HG03378 (cell line): Measurements from ENCODE around the gene ALKBH7.
"Not testable (repeated sequence)": the region's sequence is repeated elsewhere in the genome, so short reads cannot be mapped to it uniquely, and the experiment has no call there.

Source experiments
- ATAC-seq: cut with Tn5 transposase; IDR thresholded peaks from one replicate; pipeline ENCODE4 v1.9.1; 2021; ENCODE audit warnings: mild to moderate bottlenecking, moderate library complexity; ENCODE audit not compliant: unreplicated experiment

The ALKBH7 gene

DNA sequence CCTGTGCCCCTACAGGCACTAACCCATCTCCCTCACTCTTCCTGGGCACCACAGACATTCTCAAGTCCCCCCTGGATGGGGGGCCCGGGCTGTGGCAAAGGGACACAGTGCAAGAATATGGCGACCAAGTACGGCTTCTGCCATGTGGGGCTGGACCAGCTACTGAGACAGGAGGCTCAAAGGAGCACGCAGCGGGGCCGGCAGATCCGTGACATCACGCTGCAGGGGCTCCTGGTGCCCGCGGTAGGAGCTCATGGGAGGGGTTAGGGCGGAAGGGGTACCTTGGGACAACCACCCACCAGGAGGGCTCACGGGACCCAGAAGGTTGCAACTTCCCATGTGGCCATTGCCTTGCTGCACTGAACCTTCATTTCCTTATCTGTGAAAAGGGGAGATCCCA, 23.7 kb downstream of the ALKBH7 start:
- ATAC-seq: no peak

DNA sequence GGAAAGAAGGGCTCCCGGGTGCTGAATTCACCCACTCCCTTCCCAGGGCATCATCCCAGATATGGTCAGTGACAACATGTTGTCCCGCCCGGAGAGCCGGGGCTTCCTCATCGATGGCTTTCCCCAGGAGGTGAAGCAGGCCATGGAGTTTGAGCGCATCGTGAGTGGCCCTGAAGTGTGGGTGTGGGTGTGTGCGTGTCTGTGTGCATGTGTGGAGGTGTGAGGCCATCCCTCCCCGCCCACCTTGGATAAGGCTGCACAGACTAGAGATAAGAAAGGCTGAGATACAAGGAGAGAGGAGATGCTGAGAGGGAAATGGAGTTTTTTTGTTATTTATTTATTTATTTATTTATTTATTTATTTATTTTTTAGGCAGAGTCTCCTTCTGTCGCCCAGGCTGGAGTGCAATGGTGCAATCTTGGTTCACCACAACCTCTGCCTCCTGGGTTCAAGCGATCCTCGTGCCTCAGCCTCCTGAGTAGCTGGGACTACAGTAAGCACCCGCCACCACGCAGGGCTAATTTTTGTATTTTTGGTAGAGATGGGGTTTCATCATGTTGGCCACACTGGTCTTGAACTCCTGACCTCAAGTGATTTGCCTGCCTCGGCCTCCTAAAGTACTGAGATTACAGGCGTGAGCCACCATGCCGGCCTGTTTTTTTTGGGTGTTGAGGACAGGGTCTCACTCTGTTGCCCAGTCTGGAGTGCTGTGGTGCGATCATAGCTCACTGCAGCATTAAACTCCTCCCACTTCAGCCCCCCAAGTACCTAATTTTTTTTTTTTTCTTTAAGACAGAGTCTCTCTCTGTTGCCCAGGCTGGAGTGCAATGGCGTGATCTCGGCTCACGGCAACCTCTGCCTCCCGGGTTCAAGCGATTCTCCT, 27.7 kb downstream of the ALKBH7 start:
- not testable (repeated sequence) for ATAC-seq

DNA sequence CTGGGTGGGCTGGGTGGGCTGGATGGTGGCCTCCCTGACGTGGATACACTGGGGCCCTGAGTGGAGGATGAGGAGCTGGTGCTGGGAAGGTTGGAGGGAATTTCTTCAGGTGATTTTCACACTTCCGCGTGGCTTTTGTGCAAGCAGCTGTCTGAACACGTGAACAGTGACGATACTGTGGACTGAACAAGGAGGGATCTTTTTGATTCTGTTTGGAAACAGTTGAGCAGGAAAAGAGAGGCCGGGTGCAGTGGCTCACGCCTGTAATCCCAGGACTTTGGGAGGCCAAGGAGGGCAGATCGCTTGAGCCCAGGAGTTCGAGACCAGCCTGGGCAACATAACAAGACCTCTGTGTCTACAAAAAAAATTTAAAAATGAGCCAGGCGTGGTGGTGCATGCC, 29.5 kb downstream of the ALKBH7 start:
- no peak for ATAC-seq

DNA sequence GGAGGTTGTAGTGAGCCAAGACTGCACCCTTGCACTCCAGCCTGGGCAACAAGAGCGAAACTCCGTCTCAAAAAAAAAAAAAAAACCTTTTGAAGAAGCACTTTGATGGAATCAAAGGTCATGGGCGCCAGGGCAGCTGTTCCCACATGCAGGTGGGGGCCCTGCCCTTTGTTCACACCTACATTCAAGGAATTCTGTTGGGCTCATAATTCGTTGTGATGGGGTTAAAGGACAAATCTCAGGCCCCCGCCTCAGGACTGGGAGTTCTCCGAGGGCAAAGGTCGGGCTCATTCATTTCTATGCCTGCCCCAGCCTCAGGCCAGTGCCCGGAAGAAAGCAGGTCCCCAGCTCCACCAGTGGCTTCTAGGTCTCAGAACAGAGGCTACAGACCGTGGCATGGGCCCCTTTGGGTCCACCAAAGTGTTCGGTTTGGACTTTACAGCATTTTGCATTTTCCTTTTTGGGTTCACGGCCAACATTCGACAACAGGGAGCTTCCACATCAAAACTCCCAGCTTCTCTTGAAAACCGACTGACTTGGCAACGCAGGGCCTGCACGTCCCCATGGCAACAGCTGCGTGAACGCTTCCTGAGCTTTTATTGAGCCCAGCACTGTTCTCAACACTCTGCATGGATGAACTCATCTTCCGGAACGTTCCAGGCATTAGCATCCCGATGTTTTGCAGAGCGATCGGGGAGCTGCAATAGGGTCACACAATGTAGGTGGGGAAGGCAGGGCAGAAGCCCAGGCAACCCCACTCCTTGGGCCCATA, 30.4 kb downstream of the ALKBH7 start:
- no peak for ATAC-seq

DNA sequence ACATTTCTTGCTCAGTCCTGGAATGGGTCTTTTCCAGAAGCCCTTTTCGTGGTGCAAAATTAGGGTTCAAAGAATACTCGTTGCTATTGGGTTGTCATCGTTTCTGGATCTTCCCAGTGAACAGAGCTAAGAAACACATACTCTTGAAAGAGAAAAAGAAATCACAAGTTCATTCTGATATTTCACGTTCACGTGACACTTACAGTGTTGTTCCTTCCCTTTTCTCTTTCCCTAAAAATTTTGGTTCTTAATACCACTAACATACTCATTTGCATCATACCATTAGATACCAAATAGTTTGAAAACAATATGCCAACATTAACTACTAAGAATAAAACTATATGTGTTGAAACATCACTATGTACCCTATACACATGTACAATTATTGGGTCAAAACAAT, 33.8 kb downstream of the ALKBH7 start:
- ATAC-seq: no peak

DNA sequence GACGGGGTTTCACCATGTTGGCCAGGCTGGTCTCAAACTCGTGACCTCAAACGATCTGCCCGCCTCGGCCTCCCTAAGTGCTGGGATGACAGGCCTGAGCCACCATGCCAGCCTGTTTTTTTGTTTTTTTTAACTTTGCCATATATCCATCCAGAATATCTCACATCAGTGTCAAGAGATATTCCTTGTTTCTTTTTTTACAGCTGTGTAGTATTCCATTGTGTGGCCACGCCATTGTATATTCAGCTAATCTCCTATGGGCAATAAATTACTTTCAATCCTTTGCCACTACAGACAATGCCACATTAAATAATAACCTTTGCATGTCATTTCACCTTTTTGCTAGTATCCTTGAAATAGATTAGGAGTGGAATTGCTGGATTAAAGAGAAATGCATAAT, 36.8 kb downstream of the ALKBH7 start:
- no peak for ATAC-seq

DNA sequence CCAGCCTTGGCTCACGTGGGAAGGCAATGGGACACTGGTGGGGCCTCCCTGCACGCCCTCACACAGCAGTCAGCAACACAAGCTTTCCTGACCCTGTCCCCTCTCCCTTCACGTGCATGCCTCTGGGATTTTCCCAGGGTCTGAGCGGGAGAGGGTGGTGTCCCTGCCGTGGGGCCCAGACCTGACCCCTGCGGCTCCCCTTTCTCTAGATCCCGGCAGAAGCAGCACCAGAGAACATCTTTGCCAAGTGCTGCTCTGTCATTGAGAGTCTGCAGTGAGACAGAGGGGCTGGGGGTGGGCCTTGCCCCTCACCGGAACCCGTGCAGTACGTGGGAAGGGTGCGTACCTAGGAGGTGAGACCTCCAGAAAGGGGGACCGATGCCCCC, 39.5 kb downstream of the ALKBH7 start:
- ATAC-seq: no peak

DNA sequence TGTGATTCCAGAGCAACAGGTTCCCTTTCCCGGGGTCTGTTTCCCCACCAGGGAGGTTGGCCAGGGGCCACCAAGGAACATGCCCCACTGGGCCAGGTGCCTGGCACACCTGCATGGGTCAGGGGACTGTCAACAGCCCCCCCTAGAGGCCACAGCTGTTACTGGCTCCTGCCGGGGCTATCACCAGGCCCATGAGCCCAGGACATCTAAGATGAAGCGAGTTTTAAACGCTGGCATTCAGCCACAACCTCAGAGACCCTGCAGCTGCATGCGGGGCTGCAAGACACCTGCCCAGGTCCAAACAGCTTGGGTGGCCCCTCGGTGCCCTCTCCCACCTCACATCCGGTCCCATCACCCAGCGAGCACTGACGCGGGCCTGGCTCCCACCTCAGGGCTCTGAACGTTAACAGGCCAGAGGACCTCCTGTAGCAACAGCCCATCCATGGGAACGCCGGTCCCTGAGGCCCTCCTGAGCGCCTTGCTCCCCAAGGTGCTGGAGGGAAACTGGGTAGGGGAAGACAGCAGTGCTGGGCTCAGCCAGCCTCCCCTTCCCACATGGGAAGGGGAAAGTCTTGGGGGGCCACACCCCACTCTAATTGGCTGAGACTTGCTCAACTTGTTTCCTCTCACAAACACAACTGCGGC, 40.0 kb downstream of the ALKBH7 start:
- no peak for ATAC-seq

DNA sequence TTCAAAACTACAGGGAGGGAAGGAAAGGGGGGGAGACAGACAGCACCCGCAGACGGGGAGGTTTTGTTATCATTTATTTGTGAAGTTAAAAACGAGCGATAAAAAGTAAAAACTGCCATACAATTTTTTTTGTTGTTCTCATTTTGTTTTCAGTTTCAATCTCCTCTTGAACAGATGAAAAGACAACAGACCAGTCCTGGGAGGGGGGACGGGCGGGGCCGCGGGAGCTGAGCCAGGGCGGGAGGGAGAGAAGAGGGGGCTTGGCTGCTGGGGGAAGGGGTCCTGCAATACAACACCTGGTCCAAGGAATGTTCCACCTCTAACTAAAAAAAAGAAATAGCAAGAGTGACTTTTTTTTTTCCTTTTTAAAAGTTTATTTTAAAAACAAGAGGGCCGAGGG, 40.7 kb downstream of the ALKBH7 start:
- ATAC-seq: no peak

DNA sequence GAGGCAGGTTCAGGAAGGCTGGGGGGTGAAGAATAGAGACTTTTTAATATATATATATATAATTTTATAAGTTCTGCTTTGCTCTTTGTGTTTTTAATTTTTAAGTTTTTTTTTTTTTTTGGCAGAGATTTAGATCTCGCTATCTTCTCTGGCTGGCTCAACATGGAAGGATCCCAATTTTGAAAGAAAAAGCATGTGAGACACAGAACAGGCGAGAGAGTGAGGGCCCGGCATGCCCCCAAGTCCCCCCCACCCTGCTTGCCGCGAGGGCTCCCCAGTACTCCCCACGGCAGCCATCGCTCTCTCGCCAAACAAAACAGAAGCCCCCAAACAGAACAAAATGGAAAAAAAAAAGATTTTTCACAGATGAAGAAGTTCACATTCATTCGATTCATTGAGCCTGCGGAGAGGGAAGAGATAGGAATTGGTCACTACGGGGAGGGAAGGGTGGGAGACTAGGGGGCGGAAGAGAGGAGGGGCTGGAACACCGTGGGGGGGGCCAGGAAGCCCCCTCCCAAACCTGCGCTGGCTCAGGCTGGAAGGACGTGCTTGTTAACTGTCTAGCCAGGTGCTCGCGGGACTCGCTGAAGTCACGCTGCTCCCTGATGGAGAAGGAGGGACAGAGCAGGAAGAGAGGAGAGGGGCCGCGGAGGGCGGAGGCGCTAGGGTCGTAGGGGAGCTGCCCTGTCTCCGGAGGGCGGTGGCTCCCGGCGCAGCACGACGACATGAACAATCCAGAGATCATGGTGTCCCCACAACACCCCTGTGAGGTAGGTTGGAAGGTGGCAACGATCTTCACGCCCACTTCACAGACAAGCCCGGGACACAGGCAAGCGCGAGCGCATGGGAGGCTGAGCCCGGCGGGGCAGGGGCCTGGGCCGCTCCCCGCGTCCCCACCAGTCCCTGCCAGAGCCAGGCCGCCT, 41.4 kb downstream of the ALKBH7 start:
- no peak for ATAC-seq

DNA sequence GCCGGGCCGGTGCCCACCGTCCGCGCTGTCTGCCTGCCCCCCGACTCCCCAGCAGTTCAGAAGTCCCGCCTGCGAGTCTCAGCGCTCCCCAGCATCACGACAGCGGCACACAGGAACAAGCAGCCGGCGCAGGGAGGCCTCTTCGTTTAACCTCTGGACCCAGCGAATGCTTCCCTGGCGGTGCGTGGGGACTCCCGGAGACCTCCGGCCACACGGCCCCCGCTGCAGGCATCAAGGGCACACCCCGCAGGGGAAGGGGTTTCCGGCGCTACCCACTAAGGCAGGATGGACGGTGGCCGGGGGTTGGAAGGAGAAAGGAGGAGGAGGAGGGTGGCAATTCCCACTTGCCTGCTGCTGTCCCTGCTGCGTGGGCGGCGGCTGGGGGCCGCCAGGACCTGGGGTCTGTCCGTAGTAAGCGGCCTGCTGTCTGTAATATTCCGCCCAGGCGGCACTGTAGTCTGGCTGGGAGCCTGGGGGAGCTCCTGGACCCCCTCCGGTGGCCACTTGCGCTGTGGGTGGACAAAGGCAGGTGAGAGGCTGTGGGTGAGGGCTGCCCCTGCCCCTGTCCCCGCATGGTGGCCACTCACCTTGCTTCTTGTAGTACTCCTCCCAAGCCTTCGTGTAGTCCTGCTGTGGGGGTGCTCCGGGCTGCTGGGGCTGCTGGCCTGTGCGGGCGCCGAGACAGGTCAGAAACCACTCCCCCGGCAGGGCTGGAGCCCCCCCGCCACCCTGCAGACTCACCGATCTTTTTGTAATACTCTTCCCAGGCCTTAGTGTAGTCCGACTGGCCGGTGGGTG, 42.4 kb downstream of the ALKBH7 start:
- no peak for ATAC-seq

DNA sequence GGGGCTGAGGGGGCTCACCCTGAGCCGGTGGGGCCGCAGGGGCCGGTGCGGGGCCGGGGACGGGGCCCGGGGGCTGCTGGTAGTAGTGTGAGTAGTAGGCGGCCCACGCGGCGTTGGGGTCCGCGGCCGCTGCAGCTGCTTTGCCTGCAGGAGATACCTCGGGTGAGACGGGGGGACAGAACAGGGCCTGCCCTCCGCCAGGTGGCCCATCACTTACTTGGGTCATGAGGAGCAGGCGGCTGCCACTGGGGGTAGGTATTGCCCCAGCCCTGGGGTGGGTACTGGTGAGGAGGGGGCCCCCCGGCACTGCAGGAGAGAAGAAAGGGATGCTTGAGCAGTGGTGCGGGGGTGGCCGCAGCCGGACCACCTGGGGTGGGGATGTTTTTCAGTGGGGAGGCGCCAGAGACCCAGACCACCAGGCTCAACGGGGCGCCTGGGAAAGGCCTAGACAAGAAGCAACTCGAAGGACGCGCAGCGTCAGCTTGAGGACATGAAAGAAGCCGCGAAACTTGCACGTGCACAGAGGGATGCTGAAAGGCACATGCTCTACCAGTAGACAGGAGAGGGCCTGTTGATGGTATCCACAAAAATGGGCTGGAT, 43.1 kb downstream of the ALKBH7 start:
- no peak for ATAC-seq

DNA sequence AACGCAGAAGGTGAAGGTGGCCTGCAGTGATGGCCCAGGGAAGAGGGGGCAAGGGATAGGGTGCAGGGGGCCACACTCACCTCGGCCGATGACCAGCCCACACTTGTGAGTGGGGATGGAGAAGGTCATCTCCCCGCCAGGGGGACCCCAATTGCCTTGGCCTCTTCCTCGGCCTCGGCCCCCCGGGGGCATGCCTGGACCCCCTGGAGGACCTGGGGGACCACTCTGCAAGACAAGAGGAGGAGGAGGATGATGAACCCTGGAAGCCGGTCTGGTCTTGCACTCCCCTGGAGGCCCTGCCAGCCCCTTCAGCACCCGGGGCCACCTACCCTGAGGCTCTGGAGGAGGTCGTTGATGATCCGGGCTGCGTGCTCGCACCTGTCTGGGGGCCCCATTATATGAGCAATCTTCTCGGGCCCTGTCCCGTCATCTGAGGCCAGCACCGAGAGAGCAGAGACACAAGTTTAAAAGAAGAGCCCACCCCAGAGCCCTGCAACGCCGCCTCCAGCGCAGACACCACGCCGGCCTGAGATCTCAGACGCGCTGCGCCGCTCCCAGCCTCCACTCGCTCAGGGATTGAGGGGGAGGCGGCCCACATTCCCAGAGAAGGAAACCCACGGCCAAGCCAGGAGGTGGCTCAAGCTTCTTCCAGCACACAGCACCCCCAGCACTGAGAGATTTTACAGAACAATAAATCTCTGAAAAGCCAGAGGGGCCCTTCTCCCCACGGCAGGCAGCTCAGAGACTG, 44.2 kb downstream of the ALKBH7 start:
- no peak for ATAC-seq

DNA sequence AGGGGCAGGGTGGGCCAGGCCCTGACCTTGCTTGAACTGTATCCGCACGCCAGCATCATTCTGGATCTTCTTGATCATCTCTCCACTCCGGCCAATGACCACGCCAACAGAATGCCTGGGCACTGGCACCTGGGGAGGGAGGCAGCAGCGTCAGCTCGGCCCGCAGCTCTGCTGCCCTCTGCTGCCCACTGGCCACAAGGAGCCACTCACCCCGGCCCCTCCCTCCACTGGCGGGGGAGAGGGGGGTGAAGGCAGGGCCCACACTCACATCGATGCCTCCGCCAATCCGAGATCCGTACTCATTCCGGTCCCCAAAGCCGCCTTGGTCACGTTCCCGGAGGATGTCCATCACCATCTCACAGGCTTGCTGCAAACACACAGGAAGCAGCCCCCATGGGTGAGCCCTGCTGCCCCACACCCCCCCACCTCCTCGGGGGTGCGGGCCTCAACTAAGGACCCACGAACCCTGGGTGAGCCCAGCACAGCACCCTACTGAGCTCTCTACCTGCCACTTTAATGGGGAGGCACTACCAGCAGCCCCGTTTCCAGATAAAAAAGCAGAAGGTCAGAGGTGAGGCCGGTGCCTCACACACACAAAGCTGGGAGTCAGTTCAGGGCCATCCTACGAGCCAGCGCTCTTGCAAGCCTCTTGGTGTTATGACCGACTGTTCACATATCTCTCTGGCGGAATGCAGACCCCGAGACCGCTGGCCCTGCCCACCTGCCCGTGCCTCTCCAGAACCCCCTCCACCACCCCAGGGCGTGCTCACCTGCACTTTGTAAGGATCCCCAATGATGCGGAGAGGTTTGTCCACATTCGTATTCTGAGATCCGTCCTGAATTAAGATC, 45.3 kb downstream of the ALKBH7 start:
- no peak for ATAC-seq

DNA sequence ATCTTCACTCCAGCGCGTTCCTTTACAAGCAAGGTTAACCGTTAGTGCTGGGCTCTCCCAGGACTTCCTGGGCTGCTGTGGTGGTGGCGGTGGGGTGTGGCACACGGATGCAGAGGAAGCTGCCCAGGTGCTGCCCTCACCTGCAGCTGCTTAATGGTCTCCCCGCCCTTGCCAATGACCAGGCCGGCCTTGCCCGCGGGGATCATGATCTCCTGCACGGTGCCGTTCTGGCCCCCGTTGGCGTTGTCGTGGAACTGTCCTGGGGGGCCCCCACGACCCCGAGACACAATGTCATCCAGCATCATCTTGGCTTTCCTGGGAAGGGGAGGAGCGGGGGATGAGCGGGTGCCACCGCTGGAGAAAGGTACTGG, 46.0 kb downstream of the ALKBH7 start:
- ATAC-seq: no peak

DNA sequence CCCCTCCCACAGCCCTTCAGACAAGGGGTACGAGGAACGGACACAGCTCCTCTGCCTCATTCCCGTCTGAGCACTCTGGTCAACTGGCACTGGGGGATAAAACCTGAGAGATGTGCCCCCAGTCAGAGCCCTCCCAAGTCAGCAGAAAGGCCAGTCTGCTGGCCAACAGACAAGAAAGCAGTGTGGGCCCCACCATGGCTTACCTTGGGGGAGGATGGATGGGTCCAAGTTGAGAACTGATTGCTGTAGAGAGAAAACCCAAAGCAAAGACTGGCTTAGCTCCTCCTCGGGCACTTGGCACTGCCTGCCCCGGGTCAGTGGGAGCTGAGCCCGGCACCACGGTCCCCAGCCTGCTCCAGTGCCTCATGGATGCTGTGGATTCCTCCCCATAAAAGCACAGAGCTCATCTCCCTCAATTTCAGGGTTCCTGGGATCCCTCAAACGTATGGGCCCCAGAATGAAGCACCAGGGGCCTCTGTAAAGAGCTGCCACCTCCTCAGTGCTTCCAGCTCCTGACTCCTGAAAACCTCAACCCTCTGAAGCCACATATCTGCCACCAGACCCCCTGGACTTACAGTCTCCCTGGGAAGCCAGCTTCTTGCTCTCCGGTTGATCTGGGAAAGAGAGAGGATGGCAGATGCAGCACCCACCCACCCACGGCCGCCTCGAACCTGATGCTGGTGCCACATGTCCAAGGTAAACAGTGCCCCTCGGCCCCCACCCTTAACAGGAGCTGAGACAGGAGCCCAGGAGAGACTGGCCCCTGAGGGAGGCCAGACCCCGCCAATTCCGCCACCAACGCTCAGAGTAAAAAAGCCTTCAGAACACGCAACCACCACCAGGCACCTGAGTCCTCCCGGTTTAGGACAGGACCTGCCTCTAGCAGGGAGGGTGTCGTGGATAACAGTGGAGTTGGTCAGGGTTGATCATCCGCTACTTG, 48.8 kb downstream of the ALKBH7 start:
- no peak for ATAC-seq
